ENCODE measurements around the gene DLG4.

DNA sequence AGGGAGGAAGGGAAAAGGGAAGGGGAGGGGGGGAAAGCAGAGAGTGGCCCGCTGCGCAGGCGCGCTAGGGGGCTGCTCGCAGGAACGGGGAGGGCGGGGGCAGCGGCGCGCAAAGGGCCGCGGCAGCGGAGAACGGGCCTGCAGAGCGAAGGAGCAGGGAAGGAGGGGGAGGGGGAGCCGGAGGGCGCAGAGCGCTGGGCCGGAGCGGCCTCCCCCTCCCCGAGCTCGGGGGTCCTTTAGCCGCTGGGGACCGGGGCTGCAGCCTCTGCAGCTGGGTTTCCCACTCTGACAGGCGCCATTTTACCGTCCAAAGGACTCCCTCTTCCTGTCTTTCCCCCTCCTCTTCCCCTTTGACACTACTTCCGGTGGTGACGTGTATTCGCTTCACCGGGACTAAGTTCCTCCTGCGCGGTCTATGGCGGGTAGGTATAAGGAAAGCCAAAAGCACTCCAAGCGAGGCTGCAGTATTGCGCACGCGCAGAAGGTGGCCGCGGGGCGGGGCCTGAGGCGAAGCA, 32.1 kb upstream of the DLG4 start, which contains the start of gene CTDNEP1:
- TF ChIP-seq POLR2A (IDR thresholded peaks at IDR 0.05) (peak; percentile 49 to 83), CTCF (IDR thresholded peaks at IDR 0.05) (no peak)

All from thyroid gland (tissue), 4 donors.